Stimulated activated CD4-positive, alpha-beta T cell treated with anti-CD3 and anti-CD28 coated beads, Interleukin-1b, Interleukin-23, amount 100 ng/mL, for 4 hours (primary cell): ENCODE data around the gene GRK1.

Source experiments
- DNase-seq, 2 donors: peaks; one replicate each; pipeline ENCODE4 v3.0.0-alpha.2; 2020; ENCODE audit warnings: low read depth in 2 of 2

The GRK1 gene

GRCh38 chr13:113758651-113759524, 91.9 kb downstream of the GRK1 start, which contains the start of gene TMEM255B:
TSS of gene TMEM255B (plus strand) at chr13:113759226. CDS start at chr13:113759270, 44 bp downstream.
- DNase-seq: peak; percentile 69 to 81

- no peak for DNase-seq
These were observed 92.6 kb downstream of the GRK1 start for GRCh38 chr13:113759525-113760137.

GRCh38 chr13:113761136-113761535, 94.1 kb downstream of the GRK1 start:
- no peak for DNase-seq

GRCh38 chr13:113762075-113762474, 95.1 kb downstream of the GRK1 start:
- DNase-seq: no peak

- DNase-seq: no peak
These were observed 95.5 kb downstream of the GRK1 start for GRCh38 chr13:113762538-113762937.

- DNase-seq: no peak
These were observed 96.2 kb downstream of the GRK1 start for GRCh38 chr13:113763254-113763653.

GRCh38 chr13:113763961-113764792, 97.2 kb downstream of the GRK1 start:
- no peak for DNase-seq

GRCh38 chr13:113764793-113765563, 98.0 kb downstream of the GRK1 start:
- no peak for DNase-seq

GRCh38 chr13:113765564-113765910, 98.5 kb downstream of the GRK1 start:
- no peak for DNase-seq

GRCh38 chr13:113766035-113766800, 99.2 kb downstream of the GRK1 start:
- no peak for DNase-seq

- DNase-seq: no peak
These were observed 100.3 kb downstream of the GRK1 start for GRCh38 chr13:113767366-113767765.

- DNase-seq: no peak
These were observed 101.2 kb downstream of the GRK1 start for GRCh38 chr13:113768018-113768905.

- no peak for DNase-seq
These were observed 102.1 kb downstream of the GRK1 start for GRCh38 chr13:113769106-113769505.

GRCh38 chr13:113769881-113770280, 102.9 kb downstream of the GRK1 start:
- no peak for DNase-seq

GRCh38 chr13:113770441-113770840, 103.4 kb downstream of the GRK1 start:
- DNase-seq: no peak

GRCh38 chr13:113770937-113771336, 103.9 kb downstream of the GRK1 start:
- DNase-seq: no peak

GRCh38 chr13:113771709-113772331, 104.8 kb downstream of the GRK1 start:
- DNase-seq: no peak

- DNase-seq: no peak
These were observed 107.4 kb downstream of the GRK1 start for GRCh38 chr13:113774177-113775107.
